Suppressor macrophage treated with lipopolysaccharide for 1 hour (primary cell): ENCODE measurements around the gene ABCD1.

Experiments
- DNase-seq, 3 donors: peaks; one replicate each; pipeline ENCODE4 v3.0.0-alpha.2; 2020 to 2022

Gene ABCD1

GRCh38 chrX:153775293-153776119 is 50.9 kb downstream of the ABCD1 start:
- no peak for DNase-seq

GRCh38 chrX:153776120-153776599 is 51.5 kb downstream of the ABCD1 start:
- no peak for DNase-seq

GRCh38 chrX:153776611-153777045 is 52.0 kb downstream of the ABCD1 start:
- no peak for DNase-seq

- DNase-seq, result no peak
These were observed 52.8 kb downstream of the ABCD1 start for GRCh38 chrX:153777261-153778090.

- DNase-seq, result no peak
These were observed 53.5 kb downstream of the ABCD1 start for GRCh38 chrX:153778181-153778580.

- no peak for DNase-seq
These were observed 54.0 kb downstream of the ABCD1 start for GRCh38 chrX:153778684-153779101.

- no peak for DNase-seq
These were observed 55.4 kb downstream of the ABCD1 start for GRCh38 chrX:153779891-153780677.

- DNase-seq, result no peak
These were observed 56.2 kb downstream of the ABCD1 start, which contains the start of gene SRPK3 for GRCh38 chrX:153780678-153781427. TSS of gene SRPK3 (plus strand) at chrX:153781041. CDS start at chrX:153781087, 46 bp downstream.

- no peak for DNase-seq
These were observed 56.9 kb downstream of the ABCD1 start for GRCh38 chrX:153781428-153782047.

GRCh38 chrX:153782313-153782712 is 57.7 kb downstream of the ABCD1 start:
- no peak for DNase-seq

- DNase-seq, result no peak
These were observed 58.2 kb downstream of the ABCD1 start for GRCh38 chrX:153782871-153783270.

GRCh38 chrX:153783378-153784013 is 58.8 kb downstream of the ABCD1 start:
- DNase-seq, result no peak

GRCh38 chrX:153784325-153784967 is 59.8 kb downstream of the ABCD1 start:
- DNase-seq, result no peak

GRCh38 chrX:153786669-153787068 is 62.0 kb downstream of the ABCD1 start:
- DNase-seq, result no peak

GRCh38 chrX:153789654-153790053 is 65.0 kb downstream of the ABCD1 start:
- no peak for DNase-seq

- DNase-seq, result no peak
These were observed 66.6 kb downstream of the ABCD1 start for GRCh38 chrX:153791104-153791852.

- DNase-seq, result no peak
These were observed 67.7 kb downstream of the ABCD1 start for GRCh38 chrX:153792368-153792767.

- DNase-seq, result peak; percentile 55 to 61 (median 59)
These were observed 68.6 kb downstream of the ABCD1 start for GRCh38 chrX:153793291-153793690.
